C1 segment of cervical spinal cord (tissue), 14 donors: ENCODE results near the gene C3orf18.
A peak's percentile ranks its signal among the peaks of the same experiment; 100 is the strongest.

Source experiments
- DNase-seq, 14 donors: peaks; one replicate each; lab custom pipeline; 2025; lab: John Stamatoyannopoulos, UW

The C3orf18 gene

DNA sequence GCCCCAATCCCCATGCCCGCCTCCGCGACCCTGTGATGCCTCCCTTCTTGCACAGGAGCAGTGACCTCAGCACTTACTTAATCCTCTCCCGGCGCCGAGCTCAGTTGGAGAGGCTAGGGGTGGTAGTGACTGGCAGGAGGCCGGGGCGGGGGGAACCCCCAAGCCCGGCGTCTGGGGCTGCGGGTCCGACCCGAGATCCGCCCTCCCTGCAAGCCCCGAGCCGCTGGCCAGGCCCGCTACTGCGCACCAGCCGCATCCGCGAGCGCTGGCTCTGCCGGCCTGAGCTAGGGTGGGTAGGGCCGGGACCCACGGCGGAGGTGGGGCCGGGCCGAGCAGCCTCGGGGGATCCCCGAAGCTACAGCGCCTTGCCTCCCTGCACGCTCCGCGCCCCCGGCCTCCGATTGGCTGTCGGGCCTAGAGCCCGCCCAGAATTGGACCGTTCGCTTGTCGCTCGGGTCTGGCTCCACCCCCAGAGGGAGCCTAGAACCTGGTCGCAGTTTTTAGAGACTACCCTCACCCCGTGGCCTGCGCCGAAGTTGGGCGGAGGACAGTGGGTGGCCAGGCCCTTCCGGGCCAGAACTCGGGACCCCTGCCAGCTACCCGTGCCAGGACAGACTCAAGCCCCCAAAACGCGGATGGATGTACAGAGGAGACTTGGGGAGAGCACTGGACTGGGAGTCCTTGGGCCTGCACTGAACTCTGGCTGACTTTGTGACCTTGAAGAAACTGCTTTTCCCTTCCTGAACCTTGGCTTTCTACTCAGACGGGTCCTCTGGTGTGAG lies at the start of gene C3orf18:
Gene C3orf18 (minus strand): TSS at position 362 of the 782 bp plus-strand sequence. CDS start 2,048 bp downstream, outside the sequence.
- peak; percentile 63 to 89 (median 82) for DNase-seq

DNA sequence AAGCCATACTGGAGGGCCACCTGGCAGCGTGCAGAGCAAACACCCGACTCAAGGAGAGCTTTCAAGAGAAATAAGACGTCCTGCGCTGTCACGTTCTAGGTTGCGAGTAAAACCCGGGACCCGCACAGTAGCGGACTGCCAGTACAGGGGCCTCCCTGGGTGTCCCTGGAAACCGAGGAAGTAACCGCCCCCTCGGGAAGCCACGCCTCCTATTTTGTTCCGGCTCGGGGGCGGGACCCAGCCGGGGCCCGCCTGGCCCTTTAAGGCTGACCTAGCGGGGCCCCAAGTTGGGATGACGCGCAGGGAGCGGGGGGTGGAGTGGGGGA lies 49.2 kb upstream of the C3orf18 start:
- peak; percentile 19 to 91 (median 78) for DNase-seq

DNA sequence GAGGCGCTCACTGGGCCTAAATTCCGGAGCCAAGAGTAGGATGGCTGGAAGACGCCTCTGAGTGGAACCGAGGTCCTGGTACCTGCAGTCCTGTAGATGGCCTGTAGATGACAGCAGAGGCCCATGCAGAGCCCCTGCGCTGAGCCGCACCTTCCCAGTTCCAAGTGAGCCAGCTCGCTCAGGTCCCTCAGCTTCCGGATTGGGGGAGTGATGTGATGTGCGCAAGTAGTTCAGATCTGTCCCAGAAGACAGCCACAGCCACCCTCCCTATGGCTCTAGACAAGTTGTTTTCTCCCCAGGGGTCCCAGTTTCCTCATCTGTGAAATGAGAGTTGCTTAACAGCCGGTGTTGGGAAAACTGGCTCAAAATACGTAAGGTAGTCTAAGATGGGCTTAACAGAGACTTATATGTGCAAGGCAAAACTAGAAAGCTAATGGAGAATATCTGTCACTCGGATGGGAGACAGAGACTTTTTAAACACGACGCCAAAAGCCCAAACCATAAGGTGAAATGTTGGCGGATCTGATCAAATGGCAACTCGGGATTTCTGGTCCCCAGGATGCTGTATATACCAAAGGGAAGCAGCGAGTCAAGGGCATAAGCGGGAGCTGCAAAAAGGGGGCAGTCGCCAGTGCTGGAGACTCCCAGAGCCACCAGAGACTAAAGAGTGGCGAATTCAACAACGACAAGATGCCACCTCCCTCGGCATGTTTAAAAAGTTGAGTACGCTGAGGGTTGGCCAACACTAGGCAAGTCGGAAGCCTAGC lies 48.6 kb upstream of the C3orf18 start:
- peak in 12 of 14 donors; percentile 33 to 77 (median 70) for DNase-seq

DNA sequence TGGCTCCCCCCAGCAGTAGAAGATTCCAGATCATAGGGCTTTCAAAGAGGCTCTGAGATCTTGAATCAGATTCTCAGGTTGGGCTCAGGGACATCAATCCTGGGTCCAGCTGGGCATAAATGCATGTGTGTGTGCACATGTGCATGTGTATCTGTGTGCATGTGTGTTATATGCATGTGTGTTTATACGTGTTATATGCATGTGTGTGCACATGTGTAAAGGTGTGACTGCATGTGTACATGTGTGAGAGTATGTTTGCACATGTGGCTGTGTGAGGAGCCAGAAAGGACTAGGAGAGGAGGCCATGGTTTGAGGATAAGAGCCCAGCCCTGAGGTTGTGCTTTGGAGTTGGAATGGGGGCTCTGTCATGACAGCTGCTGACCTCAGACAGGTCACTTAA lies 47.6 kb upstream of the C3orf18 start:
- no peak for DNase-seq

DNA sequence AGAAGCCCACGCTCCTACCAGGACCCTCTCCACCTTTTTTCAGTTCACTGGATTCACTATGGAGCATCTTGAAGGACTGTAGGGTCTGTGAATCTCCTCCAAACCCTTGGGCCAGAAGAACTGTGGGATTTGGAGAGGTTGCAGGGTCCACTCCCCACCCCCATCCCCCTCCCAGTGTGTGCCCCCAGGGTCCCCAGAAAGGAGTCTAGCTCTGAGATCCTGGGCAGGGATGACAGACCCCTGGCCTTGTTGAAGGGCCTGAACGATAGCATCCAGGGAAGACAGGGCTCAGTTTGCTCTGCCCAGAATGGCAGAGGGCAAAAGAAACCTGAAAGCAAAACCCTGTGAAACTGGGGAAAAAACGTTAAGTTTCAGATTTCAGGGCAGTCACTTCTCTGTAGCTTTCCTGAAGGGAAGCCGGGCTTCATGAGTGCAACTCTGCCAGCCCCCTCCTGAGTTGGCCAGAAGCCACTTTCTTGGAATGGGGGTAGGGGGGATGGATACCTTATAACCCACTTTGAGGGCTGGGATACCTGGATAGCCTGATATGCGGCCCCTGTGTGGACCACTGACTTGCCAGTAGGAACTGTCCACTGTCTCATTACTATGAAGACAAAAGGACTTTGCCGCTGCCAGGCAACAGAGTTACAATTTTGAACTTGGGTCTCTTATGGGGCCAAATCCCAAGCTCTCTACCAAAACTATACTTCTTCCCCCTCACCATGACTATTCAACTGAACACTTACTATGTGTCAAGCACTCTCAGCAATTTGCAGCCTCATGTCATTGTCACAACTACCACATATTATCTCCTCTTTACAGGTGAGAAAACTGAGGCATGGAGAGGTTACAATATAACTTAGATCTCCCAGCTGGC lies 45.7 kb upstream of the C3orf18 start:
- DNase-seq, result no peak

DNA sequence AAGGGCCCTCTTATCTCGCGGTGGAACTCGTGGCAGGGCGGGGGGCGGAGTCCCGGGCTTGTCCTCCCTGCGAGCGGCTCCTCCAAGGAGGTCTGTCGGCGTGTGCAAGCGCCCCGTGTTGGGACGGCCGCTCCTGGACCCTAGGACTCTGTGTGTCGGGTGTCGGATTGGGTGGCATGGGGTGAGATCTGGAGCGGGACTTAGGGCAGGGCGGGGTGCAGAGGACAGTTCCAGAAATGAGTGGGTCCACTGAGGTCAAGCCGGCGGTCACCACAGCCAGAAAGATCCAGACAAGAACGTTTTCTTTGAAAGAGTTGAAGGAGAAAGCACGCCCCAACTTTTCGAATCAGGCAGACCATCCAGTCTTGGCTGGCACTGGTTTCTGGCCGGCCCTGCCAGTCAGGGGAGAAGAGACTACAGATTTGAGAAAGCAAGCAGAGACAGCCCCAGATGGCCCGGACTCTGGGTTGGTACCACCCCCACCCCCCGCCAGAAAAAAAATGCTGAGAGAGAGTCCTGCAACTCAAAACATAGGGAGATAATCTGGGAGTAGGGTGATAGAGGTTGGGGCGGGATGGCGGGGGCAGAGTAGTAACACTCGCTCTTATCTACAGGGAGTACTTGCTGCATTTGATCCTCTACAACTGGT lies 44.8 kb upstream of the C3orf18 start:
- no peak for DNase-seq

DNA sequence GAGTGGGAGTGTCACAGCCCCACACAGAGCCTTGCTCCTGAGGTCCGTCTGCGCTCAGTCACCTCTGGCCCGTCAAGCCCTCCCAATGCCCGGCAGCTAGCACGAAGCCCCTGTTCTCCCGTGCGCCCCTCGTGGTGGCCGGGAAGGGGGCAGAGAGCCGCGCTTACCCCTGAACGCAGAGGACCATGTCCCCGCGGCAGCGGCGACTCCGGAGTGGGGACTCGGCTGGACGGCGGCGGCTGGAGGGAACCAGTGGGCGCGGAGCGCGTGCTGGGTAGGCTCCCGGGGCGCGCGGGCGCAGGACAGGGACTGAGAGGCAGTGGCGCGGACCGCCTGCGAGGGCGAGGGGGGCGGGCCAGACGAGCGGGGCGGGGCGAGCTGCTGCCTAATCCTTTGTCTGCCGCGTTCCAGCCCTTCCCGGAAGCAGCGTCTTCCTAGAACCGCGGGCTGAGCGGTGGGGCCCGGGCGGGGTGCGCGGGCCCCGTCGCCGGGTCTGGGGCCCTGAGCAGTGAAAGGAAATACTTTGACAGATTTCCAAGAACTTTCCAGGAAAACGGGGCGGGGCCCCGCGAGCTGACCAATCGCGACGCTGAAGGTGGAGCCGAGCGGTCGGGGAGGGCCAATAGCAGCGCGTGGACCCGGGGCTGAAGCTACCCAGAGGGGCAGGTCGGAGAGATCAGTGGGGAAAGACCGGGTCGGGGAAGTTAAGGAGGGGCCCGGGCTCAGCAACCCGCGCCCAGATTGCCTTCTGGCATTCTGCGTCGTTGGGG lies 44.1 kb upstream of the C3orf18 start, which contains the start of gene CISH:
Gene CISH (minus strand): TSS at position 311 of the 770 bp plus-strand sequence. CDS start 124 bp downstream, at position 187.
- DNase-seq, result peak; percentile 40 to 92 (median 81)

DNA sequence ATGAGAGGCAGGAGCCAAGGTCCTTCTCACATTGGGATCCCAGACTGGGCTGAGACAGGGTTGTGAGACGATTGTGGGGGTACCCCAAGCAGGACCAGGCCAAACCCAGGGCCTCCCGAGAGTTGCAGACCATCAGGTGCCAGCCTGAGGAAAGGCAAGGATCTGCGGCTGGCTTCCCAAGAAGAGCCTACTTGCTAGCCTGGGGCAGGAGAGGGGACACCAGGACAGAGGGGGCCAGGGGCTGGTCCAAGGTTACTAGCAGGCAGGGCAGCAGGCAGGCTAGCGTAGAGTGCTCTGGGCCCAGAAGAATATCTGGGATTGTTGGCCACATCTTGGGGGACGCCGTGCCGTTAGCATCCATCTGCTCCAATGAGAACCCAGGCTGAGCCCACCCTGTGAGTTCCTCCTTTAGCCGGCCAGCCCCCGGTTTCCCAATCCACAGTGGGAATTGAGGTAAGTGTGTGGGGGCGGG lies 43.5 kb upstream of the C3orf18 start:
- no peak for DNase-seq

DNA sequence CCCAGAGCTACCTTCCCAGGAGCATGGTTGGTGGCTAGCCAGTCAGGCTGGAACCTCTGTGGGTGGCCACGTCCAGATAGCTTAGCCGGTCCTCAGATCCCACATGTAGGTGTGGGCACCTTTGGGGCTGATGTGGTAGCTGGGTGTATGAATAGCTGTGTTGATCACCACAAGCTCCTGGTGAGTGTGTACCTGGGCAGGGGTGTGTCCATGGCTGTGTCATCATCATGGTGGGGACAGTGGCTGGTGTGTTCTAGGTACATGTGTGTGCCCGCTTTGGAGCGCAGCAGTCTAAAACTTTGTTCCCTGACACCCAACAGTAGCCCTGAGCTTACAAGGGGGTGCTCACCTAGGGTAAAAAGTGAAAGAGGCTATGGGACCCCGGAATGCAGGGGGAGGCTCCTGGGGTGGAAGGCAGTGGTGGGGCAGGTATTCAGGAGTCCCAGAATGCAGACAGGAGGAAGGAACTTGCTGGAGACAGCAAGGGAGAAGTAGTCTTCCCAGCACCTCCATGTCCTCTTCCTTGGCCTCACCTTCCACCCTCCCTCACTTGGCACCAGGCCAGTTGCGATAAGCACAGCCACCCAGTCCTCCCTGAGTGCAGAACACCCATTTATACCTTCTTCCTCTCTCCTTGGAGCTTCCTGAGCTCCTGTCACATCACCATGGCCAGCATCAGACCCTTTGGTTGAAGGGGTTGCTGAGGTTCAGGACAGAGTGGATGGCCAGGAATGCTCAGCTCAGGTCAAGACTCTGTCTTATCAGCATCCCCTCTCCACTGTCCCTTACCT lies 42.8 kb upstream of the C3orf18 start:
- no peak for DNase-seq

DNA sequence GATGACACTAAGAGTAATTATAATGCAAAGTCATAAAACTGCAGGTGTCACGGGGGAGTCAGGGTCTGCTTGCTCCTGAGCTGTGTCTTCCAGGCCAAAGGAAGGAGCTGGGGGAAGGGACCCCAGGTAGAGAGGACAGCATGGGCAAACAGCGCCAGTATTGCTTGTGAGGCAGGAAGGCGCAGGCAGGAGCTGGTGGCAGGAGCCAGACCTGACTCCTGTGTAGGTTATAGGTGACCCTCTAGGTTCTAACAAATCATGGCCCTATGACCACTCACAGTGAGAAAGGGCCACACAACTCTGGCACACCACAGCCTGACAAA lies 42.2 kb upstream of the C3orf18 start:
- no peak for DNase-seq

DNA sequence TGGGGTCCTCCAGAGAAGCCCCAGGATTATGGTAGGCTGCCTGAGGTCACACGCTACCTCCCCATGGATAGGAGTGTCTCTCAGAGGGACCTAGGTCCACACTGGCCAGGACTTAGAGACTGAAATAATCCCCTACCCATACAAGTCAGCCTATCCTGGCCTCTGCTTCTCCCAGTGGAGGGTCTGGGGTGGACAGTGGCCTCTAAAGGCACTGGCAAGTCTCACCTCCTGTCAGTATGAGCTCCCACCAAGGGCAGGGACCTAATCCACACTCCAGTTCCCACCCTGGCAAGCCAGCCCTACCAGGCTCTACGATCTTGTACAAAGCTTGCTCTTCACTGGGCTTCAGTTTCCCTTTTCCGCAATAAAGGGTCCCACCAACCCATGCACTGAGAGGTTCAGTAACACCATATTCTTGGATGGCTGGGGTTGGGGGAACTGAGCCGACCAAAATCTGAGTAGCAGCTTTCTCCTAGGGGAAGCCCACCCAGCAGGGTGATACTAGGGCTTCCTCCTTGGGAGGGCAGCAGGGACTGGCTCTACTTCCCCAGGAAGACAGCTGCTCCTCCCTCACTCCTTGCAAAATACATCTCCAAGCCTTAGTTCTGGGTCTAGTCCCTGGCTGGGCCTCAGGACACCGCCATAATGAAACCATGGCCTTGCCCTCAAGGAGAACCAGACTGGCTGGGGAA lies 41.7 kb upstream of the C3orf18 start:
- DNase-seq, result no peak

DNA sequence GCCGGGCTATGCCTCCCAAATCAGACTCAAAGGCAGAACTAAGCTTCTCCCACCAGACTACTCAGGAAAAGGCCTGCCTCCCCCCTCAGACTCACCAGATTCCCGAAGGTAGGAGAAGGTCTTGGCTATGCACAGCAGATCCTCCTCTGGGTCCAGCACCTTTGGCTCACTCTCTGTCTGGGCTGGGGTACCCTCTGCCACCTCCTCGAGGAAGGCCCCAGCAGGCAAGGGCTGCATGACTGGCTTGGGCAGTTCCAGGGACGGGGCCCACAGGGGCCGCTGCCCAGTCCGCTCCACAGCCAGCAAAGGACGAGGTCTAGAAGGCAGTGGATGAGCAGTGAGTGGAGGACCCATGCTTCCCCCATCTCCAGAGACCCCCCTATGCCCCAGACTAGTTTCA lies 40.7 kb upstream of the C3orf18 start:
- no peak for DNase-seq

DNA sequence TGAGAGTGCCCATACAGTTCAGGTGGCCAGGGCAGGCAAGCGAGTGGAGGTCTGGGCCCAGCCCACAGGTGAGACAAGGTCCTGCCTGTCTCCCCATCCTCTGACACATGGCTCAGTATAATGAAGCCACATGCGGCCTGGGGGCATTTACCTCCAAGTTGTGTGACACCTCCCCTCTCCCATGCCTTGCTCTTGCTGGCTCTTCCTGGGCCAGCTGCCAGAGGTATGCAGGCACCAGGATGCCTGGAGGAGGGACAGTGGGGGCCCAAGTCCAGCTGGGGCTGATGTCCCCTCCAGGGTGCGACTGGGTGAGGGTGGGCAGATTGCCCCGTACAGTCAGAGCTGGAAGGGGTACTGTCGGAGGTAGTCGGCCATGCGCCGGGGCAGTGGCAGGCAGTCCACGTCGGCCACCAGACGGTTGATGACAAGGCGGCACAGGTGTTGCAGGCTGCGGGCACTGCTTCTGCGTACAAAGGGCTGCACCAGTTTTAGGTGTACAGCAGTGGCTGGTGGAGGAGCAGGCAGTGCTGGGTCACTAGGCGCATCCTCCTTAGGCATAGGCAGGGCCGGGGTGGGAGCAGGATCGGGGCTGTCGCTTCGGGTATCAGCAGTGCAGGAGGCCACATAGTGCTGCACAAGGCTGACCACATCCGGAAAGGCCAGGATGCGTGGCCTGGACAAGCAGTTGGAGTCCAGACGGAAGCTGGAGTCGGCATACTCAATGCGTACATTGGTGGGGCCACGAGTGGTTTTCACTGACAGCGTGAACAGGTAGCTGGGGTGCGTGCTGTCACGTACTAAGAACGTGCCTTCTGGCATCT lies 39.9 kb upstream of the C3orf18 start:
- no peak for DNase-seq

DNA sequence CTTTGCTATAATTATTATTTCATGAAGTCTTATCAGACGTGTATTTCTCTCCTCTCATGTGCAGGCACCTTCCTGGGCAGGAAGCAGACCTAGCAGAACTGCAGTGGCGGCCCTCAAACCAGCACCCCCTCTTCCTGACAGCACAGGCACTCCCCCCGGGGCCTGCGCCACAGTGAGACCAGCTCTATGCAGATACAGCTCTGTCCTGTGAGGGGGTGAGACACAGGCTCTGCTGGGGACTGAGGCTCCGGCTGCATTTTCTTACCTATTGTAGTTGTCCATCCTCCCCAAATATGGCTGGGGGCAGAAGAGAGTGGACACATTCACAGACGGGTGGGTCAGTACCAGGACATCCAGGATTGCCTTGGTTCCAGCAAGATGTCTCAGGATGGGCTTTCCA lies 39.0 kb upstream of the C3orf18 start:
- no peak for DNase-seq

DNA sequence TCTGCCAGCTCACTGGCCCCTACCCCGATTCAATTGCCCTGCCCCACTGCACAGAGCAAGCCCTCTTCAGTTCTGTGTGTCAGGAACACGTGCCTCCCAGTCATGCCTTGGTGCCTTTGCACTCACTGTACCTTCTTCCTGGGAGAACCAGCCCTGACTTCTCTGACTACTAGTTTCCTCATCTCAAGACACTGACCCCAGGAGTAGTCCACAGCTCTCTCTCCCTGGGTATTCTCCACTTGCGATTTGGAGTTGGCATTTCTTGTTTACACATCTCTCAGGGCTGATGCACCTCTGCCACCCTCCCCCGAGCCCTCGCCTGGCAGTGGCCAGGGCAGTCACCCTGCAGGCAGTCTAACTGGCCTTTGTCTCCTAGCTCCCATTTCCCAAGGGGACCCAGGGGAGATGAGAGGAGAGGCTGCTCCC lies 38.4 kb upstream of the C3orf18 start:
- DNase-seq, result no peak

DNA sequence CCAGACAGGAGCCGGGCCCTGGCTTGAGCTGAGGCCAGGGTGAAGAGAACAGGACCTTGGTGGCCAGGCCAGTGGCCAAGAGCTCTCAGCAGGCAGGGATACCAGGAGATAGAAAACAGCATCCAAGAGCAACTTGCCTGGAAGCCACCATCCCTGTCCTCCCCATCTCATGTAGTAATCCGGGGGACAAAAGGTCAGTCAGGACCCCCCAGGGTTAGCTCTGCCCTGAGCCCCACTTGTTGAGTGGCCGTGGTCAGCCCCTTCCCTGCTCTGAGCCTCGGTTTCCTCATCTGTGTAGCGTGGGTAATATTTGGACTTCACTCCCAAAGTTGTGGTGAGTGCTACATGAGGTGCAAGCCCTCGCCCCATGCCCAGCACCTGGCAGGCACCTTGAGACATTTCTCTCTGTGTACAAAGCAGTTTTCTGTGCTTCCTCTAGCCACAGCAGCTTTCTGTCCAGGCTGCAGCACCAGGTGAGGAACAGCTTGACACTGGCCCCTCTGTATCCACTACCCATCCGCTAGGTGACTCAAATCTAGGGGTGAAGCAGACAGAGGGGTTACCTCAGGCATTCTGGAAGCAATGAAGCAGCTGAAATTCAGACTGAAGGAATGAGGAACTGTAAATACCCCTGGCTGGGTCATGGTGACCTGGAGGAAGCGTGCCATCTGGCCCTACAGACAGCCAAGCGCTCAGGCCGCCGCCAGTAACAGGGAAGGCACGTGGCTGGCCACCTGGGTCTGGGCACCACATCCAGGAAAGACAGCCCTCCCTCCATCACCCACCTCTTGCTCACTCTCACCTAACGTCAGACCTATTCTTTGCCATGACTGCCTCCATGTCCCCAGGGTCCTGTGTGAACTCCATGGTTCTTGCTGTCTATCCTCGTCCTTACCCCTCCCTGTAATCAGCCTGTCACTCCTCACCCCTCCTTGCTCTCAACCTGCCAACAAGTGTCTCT lies 37.4 kb upstream of the C3orf18 start:
- DNase-seq, result peak in 4 of 14 donors; percentile 18 to 93 (median 38)

DNA sequence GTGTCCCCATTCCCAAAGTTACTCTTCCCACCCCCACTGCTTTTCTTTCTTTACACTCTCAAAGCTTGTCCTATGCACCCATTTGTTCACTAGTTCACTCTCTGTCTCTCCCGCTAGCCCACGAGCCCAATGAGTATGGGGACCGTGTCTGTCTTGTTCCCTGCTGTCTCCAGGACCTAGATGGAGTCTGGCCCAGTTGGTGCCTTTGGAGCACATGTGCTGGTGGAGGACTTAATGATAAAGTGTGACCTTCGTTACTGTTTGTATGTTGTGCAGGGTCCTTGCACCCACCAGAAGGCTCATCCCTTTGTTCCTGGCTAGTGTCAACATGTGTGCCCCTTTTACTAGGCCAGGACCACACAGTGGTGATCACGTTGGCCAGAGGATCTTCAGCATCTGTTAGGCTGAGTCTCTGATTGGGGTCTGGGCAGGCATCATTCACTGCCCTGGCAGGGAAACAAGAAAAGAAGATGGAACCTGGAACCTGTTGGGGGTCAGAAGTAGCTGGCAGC lies 36.6 kb upstream of the C3orf18 start:
- DNase-seq, result no peak
